GM18508 (cell line): ENCODE measurements around the gene LRIT1.

Source experiments
- ATAC-seq: cut with Tn5 transposase; IDR thresholded peaks from one replicate; pipeline ENCODE4 v1.9.1; 2021; ENCODE audit warnings: moderate number of reproducible peaks; ENCODE audit not compliant: insufficient read depth, unreplicated experiment

Gene LRIT1

DNA sequence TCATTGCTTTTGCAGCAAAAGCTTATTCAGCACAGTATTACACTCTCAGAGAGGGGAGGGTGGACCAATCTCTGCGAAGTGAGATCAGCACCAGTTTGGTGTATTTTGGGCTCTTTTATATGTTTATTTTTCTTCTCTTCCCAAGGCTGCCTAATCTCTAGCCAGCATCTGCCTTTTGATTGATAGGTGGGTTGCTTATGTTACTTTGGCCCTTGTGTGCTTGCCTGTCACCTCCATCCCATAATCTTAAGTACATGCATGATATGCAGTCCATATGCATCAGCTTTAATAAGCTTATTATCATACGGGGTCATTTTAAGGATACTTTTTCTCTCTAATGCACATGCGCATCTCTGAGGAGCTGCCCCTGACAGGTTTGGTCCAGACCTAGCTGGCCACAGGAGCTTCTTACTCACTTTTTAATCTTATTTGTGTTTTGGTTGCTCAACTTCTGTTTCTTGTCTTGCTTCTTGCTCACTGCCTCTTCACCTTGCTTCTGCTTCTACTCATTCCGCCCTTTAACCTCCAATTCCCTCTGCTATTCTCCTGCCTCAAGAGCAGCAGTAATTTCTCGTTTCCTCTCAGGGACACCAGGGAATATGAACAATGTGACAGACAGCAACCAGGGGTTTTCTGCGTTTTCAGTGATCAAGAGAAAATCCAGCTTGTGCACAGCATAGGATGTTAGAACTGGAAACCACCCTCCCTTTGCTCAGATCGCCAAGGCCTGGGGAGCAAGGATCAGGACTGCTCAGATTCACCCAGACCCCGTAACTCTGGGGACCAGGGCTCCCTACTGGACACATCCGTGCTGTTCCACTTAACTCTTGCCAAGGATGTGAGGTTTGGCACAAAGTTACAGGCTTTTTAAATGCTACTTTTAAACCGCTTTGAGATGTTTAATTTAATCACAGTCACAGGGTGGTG, 13.5 kb upstream of the LRIT1 start:
- ATAC-seq = no peak

DNA sequence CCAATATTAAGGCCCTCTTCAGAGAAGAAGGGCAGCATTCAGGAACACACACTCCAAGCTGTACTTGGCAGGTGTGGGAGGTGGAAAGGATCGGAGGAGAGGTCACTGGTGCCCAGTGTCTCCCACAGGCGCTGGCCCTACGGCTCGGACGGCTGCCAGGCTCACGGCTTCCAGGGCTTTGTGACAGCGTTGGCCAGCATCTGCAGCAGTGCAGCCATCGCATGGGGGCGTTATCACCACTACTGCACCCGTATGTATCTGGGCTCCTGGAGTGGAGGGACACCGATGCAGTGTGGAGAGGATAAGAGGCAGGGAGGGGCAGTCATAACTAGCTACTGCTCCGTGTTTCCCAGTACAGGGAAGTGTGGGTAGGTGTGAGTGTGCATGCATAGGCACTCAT, 7.4 kb upstream of the LRIT1 start:
- ATAC-seq = no peak

DNA sequence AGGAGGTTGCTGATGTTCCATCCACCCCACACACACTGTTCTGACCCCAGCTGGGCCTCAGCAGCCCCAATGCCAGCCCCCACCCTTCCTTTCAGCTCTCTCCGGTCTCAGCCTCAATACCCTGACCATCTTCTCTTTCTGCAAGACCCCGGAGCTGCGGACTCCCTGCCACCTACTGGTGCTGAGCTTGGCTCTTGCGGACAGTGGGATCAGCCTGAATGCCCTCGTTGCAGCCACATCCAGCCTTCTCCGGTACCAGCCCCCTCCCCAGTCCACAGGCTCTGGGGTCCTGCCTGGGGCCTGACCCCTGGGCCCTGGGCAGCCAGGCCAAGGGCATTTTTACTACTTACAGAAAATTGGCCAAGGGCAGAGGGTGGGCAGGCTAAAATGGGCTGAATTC, 6.2 kb upstream of the LRIT1 start:
- ATAC-seq = no peak

DNA sequence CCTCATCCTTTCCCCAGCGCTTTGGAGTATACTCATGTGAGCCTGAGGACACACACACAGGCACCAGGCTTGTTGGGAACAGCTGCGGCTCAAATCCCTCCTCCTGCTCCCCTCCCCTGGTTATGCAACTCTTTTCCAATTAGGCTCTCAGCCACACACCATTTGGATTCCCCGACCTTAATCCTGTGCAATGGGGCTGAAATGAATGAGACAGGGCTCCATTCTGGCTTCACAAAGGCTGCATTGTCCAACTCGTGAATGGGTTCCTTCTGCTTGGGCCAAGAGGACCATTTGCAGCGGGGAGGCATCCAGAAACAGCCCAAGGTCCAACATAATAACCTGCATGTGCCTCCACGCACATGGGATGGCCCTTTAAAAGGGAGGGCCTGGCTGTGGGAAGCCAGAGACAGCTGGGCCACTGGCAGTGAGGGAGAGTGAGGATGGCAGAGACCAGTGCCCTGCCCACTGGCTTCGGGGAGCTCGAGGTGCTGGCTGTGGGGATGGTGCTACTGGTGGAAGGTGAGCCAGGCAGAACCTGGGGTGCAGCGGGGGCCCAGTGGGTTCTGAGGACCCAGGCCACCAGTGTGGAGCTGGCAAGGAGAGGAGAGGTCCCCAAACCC, 3.4 kb upstream of the LRIT1 start, which contains the start of gene RGR:
TSS of gene RGR (plus strand) at position 403 of the 620 bp plus-strand sequence. CDS start at position 441, 38 bp downstream.
- no peak for ATAC-seq

DNA sequence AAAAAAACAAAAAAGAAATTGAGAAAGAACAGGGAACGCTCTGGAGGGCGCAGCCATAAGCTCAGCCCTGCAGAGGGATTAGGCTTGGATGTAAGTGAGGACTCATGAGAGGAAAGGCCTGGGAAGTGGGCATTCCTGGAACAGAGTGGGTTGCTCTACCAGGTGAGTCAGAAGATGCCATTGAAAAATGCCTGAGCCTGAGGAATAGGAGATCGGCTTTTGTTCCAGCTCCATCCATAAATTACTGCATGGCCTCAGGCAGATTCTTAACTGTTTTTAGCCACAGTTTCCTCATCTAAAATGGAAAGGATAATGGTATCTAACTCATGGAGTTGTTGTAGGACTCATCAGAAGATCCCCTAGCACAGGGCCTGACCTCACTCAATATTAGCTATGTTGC, 2.4 kb upstream of the LRIT1 start:
- no peak for ATAC-seq

DNA sequence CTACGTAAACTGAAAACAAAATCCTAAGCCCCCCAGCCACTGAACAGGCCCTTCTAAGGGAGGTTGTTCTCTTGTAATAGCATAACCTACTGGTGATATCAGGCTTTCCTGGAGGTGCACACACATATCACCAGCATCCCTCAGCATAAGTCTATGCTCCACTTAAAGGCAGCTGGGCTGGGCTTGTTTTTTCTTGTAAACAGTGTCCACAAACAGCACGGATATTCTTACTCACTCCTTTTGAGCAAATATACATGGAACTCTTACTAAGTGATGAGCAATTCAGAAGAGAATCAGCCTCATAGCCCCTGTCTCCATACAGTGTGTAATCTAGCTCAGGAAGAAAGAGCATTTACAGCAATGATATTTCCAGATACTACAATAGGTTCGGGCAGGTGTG, 2.4 kb downstream of the LRIT1 start:
- no peak for ATAC-seq

DNA sequence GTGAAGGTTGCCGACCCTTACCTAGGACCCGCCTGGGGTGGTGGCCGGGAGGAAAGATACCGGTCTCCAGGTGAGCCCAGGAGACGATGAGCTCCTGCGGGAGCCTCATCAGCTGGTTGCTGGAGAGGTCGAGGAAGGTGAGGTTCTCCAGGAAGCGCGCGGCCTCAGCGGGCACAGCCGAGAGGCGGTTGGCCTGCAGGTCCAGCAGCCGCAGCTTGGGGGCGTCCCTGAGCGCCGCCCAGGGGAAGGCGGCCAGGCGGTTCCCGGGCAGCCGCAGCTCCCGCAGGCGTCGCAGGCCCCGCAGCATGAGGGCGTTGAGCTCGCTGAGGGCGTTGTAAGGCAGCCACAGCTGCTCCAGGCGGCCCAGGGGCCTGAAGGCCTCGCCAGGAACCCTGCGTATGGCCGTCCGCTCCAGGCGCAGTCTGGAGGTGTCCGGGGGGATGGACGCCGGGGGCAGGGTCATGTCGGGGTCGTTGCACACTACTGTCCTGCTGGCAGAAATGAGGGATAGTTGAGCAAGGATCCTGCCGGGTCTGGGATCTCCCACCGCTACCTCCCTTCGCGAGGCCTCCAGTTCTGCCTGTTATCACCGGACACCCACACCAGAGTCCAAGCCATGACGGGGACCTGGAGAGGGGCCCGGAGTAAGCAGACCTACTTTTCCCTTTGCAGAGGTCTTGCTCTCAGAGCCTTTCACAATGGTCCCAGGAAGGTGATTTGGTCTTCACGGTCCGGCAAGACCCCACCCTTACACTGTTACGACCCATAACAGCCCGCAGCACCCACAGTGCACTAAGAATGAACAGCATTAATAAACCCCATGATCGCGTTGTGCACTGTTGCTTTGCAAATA, 3.9 kb downstream of the LRIT1 start:
- ATAC-seq = no peak

DNA sequence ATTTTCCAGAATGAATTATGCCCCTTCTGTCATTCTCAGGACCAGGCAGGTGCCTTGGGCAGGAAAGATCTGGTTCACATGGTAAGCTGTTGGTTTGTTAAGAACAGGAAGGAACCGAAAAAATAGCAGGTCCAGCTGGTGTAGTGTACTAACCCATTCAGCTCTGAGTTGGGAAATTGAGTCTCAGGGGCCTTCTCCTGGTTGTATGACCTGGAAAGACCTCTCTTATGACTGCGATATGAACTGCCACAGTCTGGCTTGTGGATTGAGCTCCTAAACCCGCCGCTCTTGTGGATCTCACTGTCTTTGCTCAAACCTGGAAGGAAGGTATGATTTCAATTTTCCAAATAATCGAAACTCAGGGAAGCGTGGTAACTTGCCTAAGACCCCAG, 4.5 kb downstream of the LRIT1 start:
- ATAC-seq = no peak

DNA sequence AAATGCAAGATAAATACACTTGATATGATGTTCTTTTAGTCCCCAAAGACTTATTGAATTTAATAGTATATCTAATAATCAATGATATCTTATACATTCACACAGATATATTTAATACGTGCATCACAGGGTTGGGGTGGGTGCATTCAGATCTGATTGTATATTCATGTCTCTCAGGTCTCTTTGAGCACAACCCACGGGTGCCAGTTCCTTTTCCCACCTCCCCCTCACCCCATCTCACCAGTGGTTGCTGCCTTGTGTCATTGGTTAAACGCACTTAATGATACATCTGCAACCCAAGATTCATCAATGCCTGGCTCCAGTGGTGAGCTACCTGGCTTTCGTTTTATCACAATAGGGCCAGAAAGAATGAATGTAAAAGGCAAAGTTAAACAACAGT, 6.2 kb downstream of the LRIT1 start:
- no peak for ATAC-seq

DNA sequence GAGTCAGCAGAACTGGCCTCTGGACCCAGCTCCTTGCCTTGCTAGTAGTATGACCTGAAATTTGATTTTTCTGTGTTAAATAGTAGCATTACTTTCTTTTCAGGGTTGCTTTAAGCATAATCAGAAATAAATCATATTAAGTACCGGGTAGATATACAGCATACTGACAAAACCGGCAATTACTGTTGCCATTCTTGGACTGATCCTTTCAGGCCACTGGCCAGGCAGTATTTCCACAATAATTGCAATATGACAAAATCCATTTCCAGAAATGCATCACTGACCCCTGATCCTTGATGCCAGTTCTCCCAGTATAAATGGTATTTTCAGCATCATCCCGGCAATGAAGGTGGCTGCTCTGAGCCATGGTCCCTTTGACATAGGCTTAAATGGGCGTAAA, 6.9 kb downstream of the LRIT1 start:
- ATAC-seq = no peak

DNA sequence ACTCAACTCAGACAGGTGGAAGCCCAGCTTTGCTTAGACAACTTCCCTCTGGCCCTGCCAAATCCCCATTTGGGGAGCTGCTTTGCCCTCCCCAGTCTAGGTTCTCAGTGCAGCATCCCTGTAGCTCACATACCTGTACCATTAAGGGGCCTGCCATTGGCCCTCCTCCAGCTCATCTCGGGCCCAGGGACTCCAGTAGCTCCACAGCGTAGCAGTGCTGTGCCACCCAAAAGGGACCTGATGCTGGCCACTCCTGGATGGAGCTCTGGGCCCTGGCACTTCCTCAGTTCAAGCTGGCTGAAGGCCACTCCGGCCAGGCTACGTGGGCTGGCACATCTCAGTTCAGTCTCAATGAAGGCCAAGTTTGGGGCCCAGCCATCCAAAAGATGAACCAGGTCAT, 7.4 kb downstream of the LRIT1 start:
- no peak for ATAC-seq

DNA sequence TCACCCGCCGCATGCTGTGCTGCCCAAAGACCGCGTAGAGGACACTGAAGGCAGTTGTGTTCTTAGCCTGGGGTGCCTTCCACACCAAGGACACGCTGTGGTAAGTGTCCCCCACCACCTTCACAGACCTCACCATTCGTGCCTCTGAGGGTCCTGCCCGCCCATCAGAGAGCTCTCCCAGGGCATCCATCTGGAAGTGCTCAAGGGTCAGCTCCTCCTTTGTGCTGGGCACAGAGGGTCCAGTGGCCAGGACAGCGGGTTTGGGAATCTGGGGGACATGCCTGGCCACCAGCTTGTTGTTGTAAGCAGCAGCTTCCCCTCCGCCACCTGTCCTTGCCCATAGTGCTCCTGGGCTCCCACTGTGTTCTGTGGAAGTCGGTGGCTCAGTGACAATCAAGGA, 9.0 kb downstream of the LRIT1 start:
- ATAC-seq = no peak

DNA sequence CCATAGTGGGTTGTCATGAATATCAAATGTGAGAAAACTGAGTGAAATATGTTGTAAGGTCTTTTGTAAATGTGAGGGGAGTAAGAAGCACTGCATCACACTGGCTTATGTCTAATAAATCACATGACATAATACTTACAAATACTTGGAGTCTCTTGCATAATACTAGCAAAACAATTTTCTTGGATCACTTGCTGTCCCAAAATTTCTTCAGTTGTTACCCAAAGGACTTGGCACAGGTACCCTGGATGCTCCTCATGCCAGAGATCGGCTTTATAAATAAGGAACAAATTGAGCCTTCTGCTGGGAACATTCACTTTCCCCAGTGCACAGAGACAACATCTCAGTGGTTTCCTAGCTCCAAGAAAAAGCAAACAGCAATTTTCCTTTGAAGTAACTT, 11.0 kb downstream of the LRIT1 start:
- ATAC-seq = no peak

DNA sequence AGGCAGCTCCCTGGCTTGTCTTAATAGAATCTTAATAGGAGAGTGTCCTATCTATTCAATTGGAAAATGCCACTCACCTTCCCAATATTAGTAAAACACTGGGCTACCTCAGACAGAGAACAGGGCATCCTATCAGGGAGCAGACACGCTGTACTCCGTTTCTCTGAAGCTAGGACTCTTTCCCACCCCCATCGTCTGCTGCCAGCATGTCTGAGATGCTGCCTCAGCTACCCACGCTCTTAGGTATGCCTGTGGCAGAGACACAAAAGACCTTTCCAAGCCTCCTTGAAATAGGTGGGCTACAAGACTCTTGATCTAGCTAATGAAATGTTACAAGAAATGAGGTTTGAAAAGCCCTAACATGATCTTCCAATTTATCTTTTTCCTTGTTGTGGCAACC, 13.5 kb downstream of the LRIT1 start:
- no peak for ATAC-seq

DNA sequence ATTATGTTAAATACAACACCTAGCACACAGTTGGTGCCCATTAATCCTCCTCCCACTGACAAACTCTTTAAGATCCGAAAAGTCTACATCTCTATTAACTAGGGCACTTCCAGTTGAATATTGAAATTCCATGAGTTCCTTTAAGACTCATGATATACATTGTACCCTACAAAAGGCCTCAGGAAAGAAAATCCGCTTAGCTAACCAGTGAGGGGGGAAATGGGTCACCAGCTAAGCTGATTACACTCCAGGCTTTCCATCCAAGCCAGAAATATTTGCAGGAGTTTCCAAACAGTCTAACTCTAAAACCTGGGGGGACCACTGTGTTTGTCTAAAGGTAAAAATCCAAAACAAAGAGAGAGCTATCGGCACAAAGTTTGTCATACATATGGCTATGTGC, 14.7 kb downstream of the LRIT1 start:
- no peak for ATAC-seq

DNA sequence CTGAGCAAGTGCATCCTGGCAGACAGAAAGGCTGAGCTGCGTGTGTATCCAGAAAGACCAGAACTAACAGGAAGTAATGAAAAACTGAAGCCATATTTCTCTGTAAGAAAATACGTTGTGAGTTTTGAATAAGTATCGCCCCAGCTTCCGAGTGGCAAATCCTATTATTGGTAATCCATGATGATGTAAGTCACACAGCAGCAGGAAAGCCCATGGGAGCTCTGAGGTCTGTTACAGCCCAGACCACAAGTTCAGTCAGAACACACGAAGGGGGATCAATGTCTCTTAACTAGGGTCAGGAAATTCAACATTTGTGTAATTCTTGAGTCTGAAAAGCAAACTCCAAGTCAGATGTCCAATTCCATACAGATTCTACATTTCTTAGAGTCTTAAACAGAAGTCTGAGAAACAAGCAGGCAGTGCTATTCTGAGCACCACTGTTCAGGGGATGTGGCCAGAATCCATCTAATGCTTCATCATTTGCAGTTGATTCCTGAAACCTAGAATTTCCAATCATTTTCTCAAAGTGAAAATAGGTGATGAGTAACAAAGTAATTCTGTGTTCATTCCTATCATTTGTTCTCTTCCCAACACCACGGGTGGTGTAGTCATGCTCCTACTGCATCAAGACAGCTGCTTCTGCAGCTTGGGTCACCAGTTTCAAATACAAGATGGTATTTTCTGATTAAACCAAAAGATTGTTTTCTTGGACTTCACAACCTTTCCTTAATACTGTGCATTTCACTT, 15.7 kb downstream of the LRIT1 start, which contains the start of gene LRIT2:
TSS of gene LRIT2 (minus strand) at position 118 of the 747 bp plus-strand sequence. CDS start at position 94, 24 bp downstream.
- no peak for ATAC-seq

DNA sequence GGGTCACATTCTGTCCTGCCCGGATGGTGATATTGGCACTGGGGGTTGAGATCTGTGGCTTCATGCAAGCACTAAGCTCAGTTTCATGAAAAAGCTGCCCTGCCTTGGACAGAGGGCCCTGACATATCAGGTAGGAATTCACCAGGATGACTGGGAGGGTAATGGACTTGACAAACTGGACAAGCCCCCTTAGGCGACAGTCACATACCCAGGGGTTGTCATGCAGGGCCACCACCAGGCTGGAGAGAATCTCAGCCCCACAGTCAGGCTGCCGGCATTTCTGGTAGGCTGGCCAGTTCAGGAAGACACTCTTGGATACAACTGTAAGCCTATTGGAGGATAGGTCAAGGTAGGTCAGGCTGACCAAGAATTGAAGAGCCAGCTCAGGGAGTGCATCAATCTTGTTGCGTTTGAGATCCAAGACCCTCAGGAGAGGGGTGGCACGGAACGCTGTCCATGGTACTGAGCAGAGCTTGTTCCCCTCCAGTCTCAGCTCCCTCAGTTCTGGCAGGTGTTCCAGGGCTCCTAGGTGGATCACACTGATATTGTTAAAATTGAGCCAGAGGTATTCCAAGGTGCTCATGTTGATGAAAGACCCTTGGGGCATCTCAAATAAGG, 16.8 kb downstream of the LRIT1 start:
- no peak for ATAC-seq

DNA sequence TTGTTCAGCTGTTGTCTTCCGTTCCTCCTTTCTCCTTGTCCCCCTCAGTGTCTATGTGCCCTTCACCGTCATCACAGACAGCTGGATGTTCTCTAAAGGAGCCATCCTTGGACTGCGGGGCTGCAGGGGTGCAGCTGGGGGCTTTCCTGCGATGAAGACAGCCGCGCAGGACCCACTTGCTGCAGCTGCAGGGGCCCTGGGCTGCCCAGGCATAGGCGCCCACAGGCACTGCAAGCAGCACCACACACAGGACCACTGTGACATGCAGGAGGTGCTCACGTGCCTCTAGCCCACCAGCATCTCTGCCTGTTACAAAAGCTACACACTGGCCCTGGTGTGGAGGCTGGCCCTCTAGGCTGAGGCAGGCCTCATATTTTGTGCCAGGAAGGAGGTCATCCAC, 19.4 kb downstream of the LRIT1 start:
- ATAC-seq = no peak

DNA sequence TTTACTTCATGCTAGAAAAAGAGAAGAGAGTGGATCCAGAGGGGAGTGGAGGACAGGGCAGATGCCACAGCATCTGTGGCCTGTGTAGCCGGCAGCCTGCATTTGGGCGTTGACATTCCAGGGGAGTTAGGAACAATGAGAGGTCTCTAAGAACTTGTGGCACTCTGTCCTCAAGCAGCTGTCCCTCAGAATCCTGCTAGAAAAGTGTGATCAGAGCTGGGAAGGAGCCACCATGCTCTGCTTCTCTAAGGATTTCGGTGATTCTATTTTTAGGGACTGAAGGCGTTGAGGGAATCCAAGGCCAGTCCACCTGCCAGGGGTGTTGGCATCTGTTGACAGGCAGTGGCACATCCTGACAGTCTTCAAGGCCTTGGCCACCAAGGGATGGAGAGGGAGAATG, 23.6 kb downstream of the LRIT1 start:
- no peak for ATAC-seq

DNA sequence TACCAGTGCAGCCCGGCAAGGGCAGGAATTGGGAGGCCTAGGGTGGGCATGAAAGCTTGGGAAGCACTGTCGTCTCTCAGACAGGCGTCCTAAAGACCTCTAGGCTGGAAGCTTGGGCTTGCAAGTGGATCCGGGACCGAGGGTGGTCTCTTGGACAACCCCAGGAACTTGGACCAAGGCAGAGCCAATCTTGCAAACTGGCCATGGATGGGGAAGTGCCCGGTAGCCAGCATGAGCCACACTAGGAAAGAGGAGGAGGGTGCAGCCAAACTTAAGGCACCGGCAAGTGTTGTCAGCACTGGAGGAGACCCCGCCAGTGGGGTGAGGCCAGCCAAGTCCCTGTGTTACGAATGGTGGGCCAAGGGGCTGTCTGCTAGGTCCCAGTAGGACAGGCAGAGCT, 24.5 kb downstream of the LRIT1 start:
- no peak for ATAC-seq
